ENCODE data around the gene LMX1A.

The LMX1A gene

GRCh38 chr1:165381745-165382505, 25.4 kb upstream of the LMX1A start:
- no peak overlapping the region for H2BK12ac ChIP-seq (ENCODE audit: low read length in 2 of 2)
- no peaks in the 10 kb centered on the region for H3K4me1 ChIP-seq (ENCODE audit: control insufficient read depth, insufficient read depth, low read depth, low read length)
- H3K9ac ChIP-seq (ENCODE audit: low read length) = no peak overlapping the region
- H2BK15ac ChIP-seq (ENCODE audit: low read depth, poor library complexity, severe bottlenecking) = no peak overlapping the region
- no peak overlapping the region for H3K4me3 ChIP-seq (ENCODE audit: insufficient read depth in 1 of 2, low read depth in 1 of 2, low read length in 2 of 2)
- no peak overlapping the region for H3K27ac ChIP-seq (ENCODE audit: low read length, poor library complexity, severe bottlenecking)
- no peak overlapping the region for H3K4ac ChIP-seq (ENCODE audit: low read depth in 1 of 2, low read length in 2 of 2)
- 93% methylated on average over 4 of the region's 6 CpGs for WGBS
- no peak overlapping the region for H3K4me2 ChIP-seq (ENCODE audit: low read length, poor library complexity, severe bottlenecking)
- no peak overlapping the region for H3K23ac ChIP-seq (ENCODE audit: low read length in 2 of 2)
- no peak overlapping the region for H2BK120ac ChIP-seq (ENCODE audit: low read depth, low read length)
- peaks cover 5 to 55% of the 10 kb centered on the region in 2 experiments for H3K27me3 ChIP-seq (ENCODE audit: control insufficient read depth in 1 of 2, insufficient read depth in 1 of 2, low read length in 2 of 2)
- no peak overlapping the region for H2BK5ac ChIP-seq (ENCODE audit: low read depth, low read length, poor library complexity, severe bottlenecking)
- no peak overlapping the region for H2AK5ac ChIP-seq (ENCODE audit: low read length, severe bottlenecking)
- H3K36me3 ChIP-seq (ENCODE audit: control insufficient read depth in 1 of 2, insufficient read depth in 2 of 2, low read depth in 1 of 2, low read length in 2 of 2) = no peaks in the 10 kb centered on the region
- H3K14ac ChIP-seq (ENCODE audit: low read length in 2 of 2) = no peak overlapping the region
- H3K79me1 ChIP-seq (replicated peaks; ENCODE audit: low read length, poor library complexity, severe bottlenecking) = no peaks in the 10 kb centered on the region
- H4K8ac ChIP-seq (ENCODE audit: low read length) = no peak overlapping the region
- peak; percentile 20 for DNase-seq
- no peak overlapping the region for H2AFZ ChIP-seq (ENCODE audit: low read depth, low read length)
- no peaks in the 10 kb centered on the region for H3K9me3 ChIP-seq (ENCODE audit: control insufficient read depth, low read length)
- no peak overlapping the region for H4K91ac ChIP-seq (ENCODE audit: low read length)
- H3K18ac ChIP-seq (ENCODE audit: low read depth in 1 of 2, low read length in 2 of 2) = no peak overlapping the region

DNA sequence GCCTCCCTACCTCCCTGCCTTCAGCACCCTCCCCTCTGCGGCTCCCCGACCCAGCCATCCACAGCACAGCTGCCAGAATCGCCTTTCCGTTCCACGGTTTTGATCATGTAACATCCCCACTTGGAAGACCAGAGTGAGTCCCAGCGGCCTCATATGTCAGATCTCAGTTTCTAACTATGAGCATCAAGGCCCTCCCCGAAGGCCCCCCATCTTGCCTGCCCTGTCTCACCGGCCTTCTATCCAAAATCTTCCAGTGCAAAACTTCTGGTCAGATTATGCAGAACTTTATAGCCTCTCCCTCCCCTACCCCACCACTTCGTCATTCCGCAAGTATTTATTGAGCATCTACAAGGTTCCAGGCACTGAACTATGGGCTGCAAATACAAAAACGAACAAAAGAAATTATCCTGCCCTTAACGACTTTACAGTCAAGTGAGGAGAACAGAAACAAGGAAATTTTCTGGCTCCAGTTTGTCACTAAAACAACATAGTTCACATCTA, 20.3 kb upstream of the LMX1A start:
- peak overlapping the region; percentile 80 to 88 for H3K18ac ChIP-seq (ENCODE audit: low read depth in 1 of 2, low read length in 2 of 2)
- H3K9ac ChIP-seq (ENCODE audit: low read length) = peak overlapping the region; percentile 89
- H3K36me3 ChIP-seq (ENCODE audit: control insufficient read depth in 1 of 2, insufficient read depth in 2 of 2, low read depth in 1 of 2, low read length in 2 of 2) = no peaks in the 10 kb centered on the region
- H3K79me1 ChIP-seq (replicated peaks; ENCODE audit: low read length, poor library complexity, severe bottlenecking) = no peaks in the 10 kb centered on the region
- no peak overlapping the region for H2BK120ac ChIP-seq (ENCODE audit: low read depth, low read length)
- no peak overlapping the region for H2BK15ac ChIP-seq (ENCODE audit: low read depth, poor library complexity, severe bottlenecking)
- H3K4me3 ChIP-seq (ENCODE audit: insufficient read depth in 1 of 2, low read depth in 1 of 2, low read length in 2 of 2) = peak overlapping the region; percentile 16 to 66
- DNase-seq = no peak
- no peak overlapping the region for H4K91ac ChIP-seq (ENCODE audit: low read length)
- peak overlapping the region; percentile 51 for H2AFZ ChIP-seq (ENCODE audit: low read depth, low read length)
- 15% methylated on average over 12 of the region's 12 CpGs for WGBS
- no peak overlapping the region for H3K23ac ChIP-seq (ENCODE audit: low read length in 2 of 2)
- no peak overlapping the region for H2AK5ac ChIP-seq (ENCODE audit: low read length, severe bottlenecking)
- no peaks in the 10 kb centered on the region for H3K9me3 ChIP-seq (ENCODE audit: control insufficient read depth, low read length)
- H3K4me2 ChIP-seq (ENCODE audit: low read length, poor library complexity, severe bottlenecking) = peak overlapping the region; percentile 83
- peaks cover 20 to 53% of the 10 kb centered on the region in 2 experiments for H3K27me3 ChIP-seq (ENCODE audit: control insufficient read depth in 1 of 2, insufficient read depth in 1 of 2, low read length in 2 of 2)
- H4K8ac ChIP-seq (ENCODE audit: low read length) = peak overlapping the region; percentile 87
- H2BK12ac ChIP-seq (ENCODE audit: low read length in 2 of 2) = peak overlapping the region; percentile 72 to 86
- no peak overlapping the region for H3K27ac ChIP-seq (ENCODE audit: low read length, poor library complexity, severe bottlenecking)
- no peak overlapping the region for H2BK5ac ChIP-seq (ENCODE audit: low read depth, low read length, poor library complexity, severe bottlenecking)
- peak overlapping the region in 1 of 2 experiments; percentile 67 for H3K4ac ChIP-seq (ENCODE audit: low read depth in 1 of 2, low read length in 2 of 2)
- H3K4me1 ChIP-seq (ENCODE audit: control insufficient read depth, insufficient read depth, low read depth, low read length) = peaks cover 10% of the 10 kb centered on the region
- H3K14ac ChIP-seq (ENCODE audit: low read length in 2 of 2) = peak overlapping the region in 1 of 2 experiments; percentile 41

DNA sequence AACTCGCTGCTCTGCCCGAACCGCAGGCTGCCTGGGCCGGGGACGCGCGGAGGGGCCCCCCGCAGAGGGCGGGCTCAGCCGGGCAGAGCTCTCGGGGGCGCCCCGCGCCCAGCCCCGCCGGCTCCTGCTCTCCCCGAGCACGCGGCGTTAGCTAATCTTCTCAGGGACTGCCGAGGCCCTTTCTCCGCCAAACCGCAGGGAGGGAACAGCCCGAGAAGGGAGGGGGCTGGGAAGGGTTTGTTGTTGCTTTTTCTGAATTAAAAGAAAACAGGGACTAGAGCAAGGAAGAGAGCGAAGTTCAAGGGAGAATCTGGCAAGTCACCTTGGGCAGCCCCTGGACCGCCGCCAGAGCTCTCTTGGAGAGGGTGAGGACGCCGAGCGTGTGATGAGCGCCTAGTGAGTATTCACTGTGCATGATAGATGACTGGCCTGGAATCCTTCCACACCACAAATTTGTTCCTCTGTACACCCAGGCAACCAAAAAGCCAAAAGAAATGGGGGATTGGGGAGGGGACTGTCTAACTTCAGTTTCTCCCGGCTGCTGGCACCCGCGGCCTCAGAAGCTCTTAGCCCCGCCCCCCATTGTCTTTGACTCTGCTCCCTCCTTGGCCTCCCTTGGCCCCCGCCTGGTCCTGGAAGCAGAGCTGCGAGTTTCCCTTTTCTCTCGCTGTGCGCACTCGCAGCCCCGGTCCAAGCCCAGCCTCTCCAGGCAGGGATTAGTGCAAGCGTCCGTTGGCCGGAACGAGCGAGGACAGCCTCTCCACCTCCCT, 19.7 kb upstream of the LMX1A start:
- Histone ChIP-seq H3K23ac (ENCODE audit: low read length in 2 of 2) (no peak overlapping the region), H3K9ac (ENCODE audit: low read length) (peak overlapping the region; percentile 89), H3K36me3 (ENCODE audit: control insufficient read depth in 1 of 2, insufficient read depth in 2 of 2, low read depth in 1 of 2, low read length in 2 of 2) (no peaks in the 10 kb centered on the region), H3K27me3 (ENCODE audit: control insufficient read depth in 1 of 2, insufficient read depth in 1 of 2, low read length in 2 of 2) (peaks cover 24 to 54% of the 10 kb centered on the region in 2 experiments), H2BK12ac (ENCODE audit: low read length in 2 of 2) (peak overlapping the region; percentile 72 to 86), H3K4me3 (ENCODE audit: insufficient read depth in 1 of 2, low read depth in 1 of 2, low read length in 2 of 2) (peak overlapping the region; percentile 16 to 66), H2BK5ac (ENCODE audit: low read depth, low read length, poor library complexity, severe bottlenecking) (no peak overlapping the region), H4K91ac (ENCODE audit: low read length) (peak overlapping the region; percentile 27), H4K8ac (ENCODE audit: low read length) (peak overlapping the region; percentile 87), H3K4me2 (ENCODE audit: low read length, poor library complexity, severe bottlenecking) (peak overlapping the region; percentile 83), H3K14ac (ENCODE audit: low read length in 2 of 2) (peak overlapping the region in 1 of 2 experiments; percentile 70), H3K9me3 (ENCODE audit: control insufficient read depth, low read length) (no peaks in the 10 kb centered on the region), H2AK5ac (ENCODE audit: low read length, severe bottlenecking) (no peak overlapping the region), H2AFZ (ENCODE audit: low read depth, low read length) (peak overlapping the region; percentile 51), H3K4ac (ENCODE audit: low read depth in 1 of 2, low read length in 2 of 2) (peak overlapping the region in 1 of 2 experiments; percentile 67), H3K79me1 (replicated peaks; ENCODE audit: low read length, poor library complexity, severe bottlenecking) (no peaks in the 10 kb centered on the region), H3K4me1 (ENCODE audit: control insufficient read depth, insufficient read depth, low read depth, low read length) (peaks cover 10% of the 10 kb centered on the region), H3K27ac (ENCODE audit: low read length, poor library complexity, severe bottlenecking) (no peak overlapping the region), H2BK15ac (ENCODE audit: low read depth, poor library complexity, severe bottlenecking) (no peak overlapping the region), H2BK120ac (ENCODE audit: low read depth, low read length) (peak overlapping the region; percentile 34), H3K18ac (ENCODE audit: low read depth in 1 of 2, low read length in 2 of 2) (peak overlapping the region; percentile 80 to 88)
- under 1% methylated on average over 40 of the region's 46 CpGs for WGBS
- peak; percentile 74 for DNase-seq

GRCh38 chr1:165375623-165376022, 19.1 kb upstream of the LMX1A start:
- H2BK12ac ChIP-seq (ENCODE audit: low read length in 2 of 2) = peak overlapping the region in 1 of 2 experiments; percentile 63
- H2AK5ac ChIP-seq (ENCODE audit: low read length, severe bottlenecking) = no peak overlapping the region
- peak overlapping the region; percentile 51 for H2AFZ ChIP-seq (ENCODE audit: low read depth, low read length)
- WGBS = 35% methylated on average over 5 of the region's 7 CpGs
- no peaks in the 10 kb centered on the region for H3K36me3 ChIP-seq (ENCODE audit: control insufficient read depth in 1 of 2, insufficient read depth in 2 of 2, low read depth in 1 of 2, low read length in 2 of 2)
- H3K4ac ChIP-seq (ENCODE audit: low read depth in 1 of 2, low read length in 2 of 2) = no peak overlapping the region
- H3K23ac ChIP-seq (ENCODE audit: low read length in 2 of 2) = no peak overlapping the region
- H4K8ac ChIP-seq (ENCODE audit: low read length) = peak overlapping the region; percentile 60
- H3K4me3 ChIP-seq (ENCODE audit: insufficient read depth in 1 of 2, low read depth in 1 of 2, low read length in 2 of 2) = peak overlapping the region in 1 of 2 experiments; percentile 66
- H3K18ac ChIP-seq (ENCODE audit: low read depth in 1 of 2, low read length in 2 of 2) = peak overlapping the region; percentile 62 to 70
- no peak for DNase-seq
- no peaks in the 10 kb centered on the region for H3K9me3 ChIP-seq (ENCODE audit: control insufficient read depth, low read length)
- H3K4me1 ChIP-seq (ENCODE audit: control insufficient read depth, insufficient read depth, low read depth, low read length) = peaks cover 10% of the 10 kb centered on the region
- H4K91ac ChIP-seq (ENCODE audit: low read length) = no peak overlapping the region
- H3K4me2 ChIP-seq (ENCODE audit: low read length, poor library complexity, severe bottlenecking) = peak overlapping the region; percentile 83
- peaks cover 26 to 57% of the 10 kb centered on the region in 2 experiments for H3K27me3 ChIP-seq (ENCODE audit: control insufficient read depth in 1 of 2, insufficient read depth in 1 of 2, low read length in 2 of 2)
- no peak overlapping the region for H2BK120ac ChIP-seq (ENCODE audit: low read depth, low read length)
- H3K79me1 ChIP-seq (replicated peaks; ENCODE audit: low read length, poor library complexity, severe bottlenecking) = no peaks in the 10 kb centered on the region
- H2BK15ac ChIP-seq (ENCODE audit: low read depth, poor library complexity, severe bottlenecking) = no peak overlapping the region
- peak overlapping the region; percentile 89 for H3K9ac ChIP-seq (ENCODE audit: low read length)
- no peak overlapping the region for H3K27ac ChIP-seq (ENCODE audit: low read length, poor library complexity, severe bottlenecking)
- H2BK5ac ChIP-seq (ENCODE audit: low read depth, low read length, poor library complexity, severe bottlenecking) = no peak overlapping the region
- peak overlapping the region in 1 of 2 experiments; percentile 70 for H3K14ac ChIP-seq (ENCODE audit: low read length in 2 of 2)

Data from mesenchymal stem cell (in vitro differentiated cells and primary cell).